Esophagus squamous epithelium (tissue), 4 donors: ENCODE data around the gene ZNF440.

Experiments
- CTCF ChIP-seq, 6 experiments: fragments of 450-650 bp in 4 of 6; fragments of 200-600 bp in 2 of 6; sonication (generic) in 2 of 6; IDR thresholded peaks; one replicate each; pipeline ENCODE4 v1.5.1; 2016 to 2019; ENCODE audit warnings: antibody characterized with exemption in 6 of 6, mild to moderate bottlenecking in 4 of 6, moderate library complexity in 4 of 6
- POLR2A ChIP-seq, 4 donors: fragments of 450-650 bp; IDR thresholded peaks; one replicate each; pipeline ENCODE4 v1.6.1; 2017; ENCODE audit warnings: antibody characterized with exemption in 4 of 4, mild to moderate bottlenecking in 4 of 4, moderate library complexity in 3 of 4

GRCh38 chr19:11861301-11861700 is 47.2 kb downstream of the ZNF440 start:
- no peak for TF ChIP-seq CTCF (IDR thresholded peaks at IDR 0.05)
- TF ChIP-seq POLR2A (IDR thresholded peaks at IDR 0.05) = no peak
